NK-92 (cell line): Measurements from ENCODE around the gene TGFBR1.

Experiments used
- DNase-seq: peaks from one replicate; lab custom pipeline; 2025; ENCODE audit not compliant: unreplicated experiment; lab: John Stamatoyannopoulos, UW

Gene TGFBR1

GRCh38 chr9:99105152-99106043 is 485 bp downstream of the TGFBR1 start:
- no peak for DNase-seq

GRCh38 chr9:99106044-99106375 is 1.1 kb downstream of the TGFBR1 start:
- no peak for DNase-seq

GRCh38 chr9:99107421-99107820 is 2.5 kb downstream of the TGFBR1 start:
- DNase-seq = no peak

GRCh38 chr9:99108131-99108530 is 3.2 kb downstream of the TGFBR1 start:
- DNase-seq = no peak

- DNase-seq = no peak
These were observed 4.6 kb downstream of the TGFBR1 start for GRCh38 chr9:99109522-99109921.

- DNase-seq = no peak
These were observed 8.0 kb downstream of the TGFBR1 start for GRCh38 chr9:99112750-99113413.

GRCh38 chr9:99113414-99114048 is 8.6 kb downstream of the TGFBR1 start:
- no peak for DNase-seq

GRCh38 chr9:99114049-99114440 is 9.1 kb downstream of the TGFBR1 start:
- no peak for DNase-seq

GRCh38 chr9:99114846-99115500 is 10.1 kb downstream of the TGFBR1 start:
- no peak for DNase-seq

GRCh38 chr9:99116003-99116411 is 11.1 kb downstream of the TGFBR1 start:
- DNase-seq = no peak

- no peak for DNase-seq
These were observed 14.0 kb downstream of the TGFBR1 start for GRCh38 chr9:99118782-99119466.

GRCh38 chr9:99119976-99120655 is 15.2 kb downstream of the TGFBR1 start:
- DNase-seq = no peak

- no peak for DNase-seq
These were observed 16.7 kb downstream of the TGFBR1 start for GRCh38 chr9:99121604-99122003.

- DNase-seq = no peak
These were observed 19.8 kb downstream of the TGFBR1 start for GRCh38 chr9:99124534-99125255.

GRCh38 chr9:99125446-99125845 is 20.5 kb downstream of the TGFBR1 start:
- no peak for DNase-seq

- DNase-seq = no peak
These were observed 21.4 kb downstream of the TGFBR1 start for GRCh38 chr9:99126312-99126711.

- DNase-seq = no peak
These were observed 22.6 kb downstream of the TGFBR1 start for GRCh38 chr9:99127356-99128132.

- DNase-seq = no peak
These were observed 23.2 kb downstream of the TGFBR1 start for GRCh38 chr9:99128133-99128406.

- no peak for DNase-seq
These were observed 24.2 kb downstream of the TGFBR1 start for GRCh38 chr9:99129091-99129490.
